Stimulated activated naive CD8-positive, alpha-beta T cell treated with anti-CD3 and anti-CD28 coated beads, Interleukin-15, amount 100 ng/mL, for 72 hours (primary cell): Measurements from ENCODE around the gene FMNL2.

Source experiments
- ATAC-seq: fragments of 150-1000 bp; cut with Tn5 transposase; 2 replicates; pipeline ENCODE4 v1.10.0; 2021; ENCODE audit warnings: mild to moderate bottlenecking, moderate library complexity
- DNase-seq, 2 donors: peaks; one replicate each; pipeline ENCODE4 v3.0.0; 2021 to 2022
- H3K27ac Mint-ChIP-seq, 2 donors: one replicate each; pipeline ENCODE4 v1.8.0; 2022; ENCODE audit warnings: mild to moderate bottlenecking in 2 of 2, mixed read lengths in 2 of 2, moderate library complexity in 2 of 2
- H3K27me3 Mint-ChIP-seq: one replicate; pipeline ENCODE4 v1.8.0; 2022; ENCODE audit warnings: mixed read lengths
- H3K4me1 Mint-ChIP-seq: one replicate; pipeline ENCODE4 v1.8.0; 2022; ENCODE audit warnings: mild to moderate bottlenecking, mixed read lengths
- H3K4me3 Mint-ChIP-seq, 2 donors: one replicate each; pipeline ENCODE4 v1.8.0; 2022; ENCODE audit warnings: mild to moderate bottlenecking in 2 of 2, mixed read lengths in 2 of 2, moderate library complexity in 1 of 2
- H3K9me3 Mint-ChIP-seq, 2 donors: one replicate each; pipeline ENCODE4 v1.8.0; 2022; ENCODE audit warnings: mixed read lengths in 2 of 2

The FMNL2 gene

DNA sequence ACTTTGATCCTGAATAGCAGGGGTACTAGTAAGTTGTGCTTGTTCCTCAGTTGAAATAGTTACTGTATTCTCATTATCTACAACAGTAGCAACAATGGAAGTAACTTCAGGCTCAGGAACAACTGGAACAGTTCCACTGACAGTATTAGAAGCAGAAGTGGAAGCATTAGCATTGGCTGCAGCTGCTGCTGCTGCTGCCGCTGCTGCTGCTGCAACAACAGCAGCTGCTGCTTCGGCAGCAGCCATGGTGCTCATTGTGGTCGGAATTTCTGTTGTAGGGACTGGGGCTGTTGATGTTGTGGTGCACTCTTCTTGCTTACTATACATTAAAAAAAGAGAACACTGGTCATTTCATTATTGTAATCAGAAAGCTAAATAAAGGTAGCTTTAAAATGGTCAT is 341.5 kb downstream of the FMNL2 start:
- DNase-seq = no peak
- Mint-ChIP-seq H3K4me1 (no peaks in the 10 kb centered on the region), H3K27me3 (no peaks in the 10 kb centered on the region), H3K9me3 (no peaks in the 10 kb centered on the region), H3K27ac (no peak overlapping the region), H3K4me3 (no peak overlapping the region)
- no peak for ATAC-seq

GRCh38 chr2:152678808-152679207 is 343.8 kb downstream of the FMNL2 start:
- no peak overlapping the region for H3K27ac Mint-ChIP-seq
- H3K4me3 Mint-ChIP-seq = no peak overlapping the region
- H3K4me1 Mint-ChIP-seq = peaks cover 6% of the 10 kb centered on the region
- H3K27me3 Mint-ChIP-seq = no peaks in the 10 kb centered on the region
- no peak for DNase-seq
- no peaks in the 10 kb centered on the region for H3K9me3 Mint-ChIP-seq
- ATAC-seq = no peak

DNA sequence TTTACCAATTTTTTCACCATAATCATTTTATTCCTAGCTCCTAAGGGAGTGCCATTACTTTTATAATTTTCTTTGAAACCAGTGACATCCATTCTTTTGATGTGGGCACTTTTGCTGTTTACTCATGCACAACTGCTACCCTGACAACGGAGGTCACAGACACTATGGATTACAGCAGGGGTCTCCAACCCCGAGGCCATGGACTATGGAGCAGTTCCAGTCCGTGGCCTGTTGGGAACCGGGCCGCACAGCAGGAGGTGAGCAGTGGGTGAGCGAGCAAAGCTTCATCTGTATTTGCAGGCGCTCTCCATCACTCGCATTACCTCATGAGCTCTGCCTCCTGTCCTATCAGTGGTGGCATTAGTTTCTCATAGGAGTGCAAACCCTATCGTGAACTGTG is 347.7 kb downstream of the FMNL2 start:
- DNase-seq (no peak), ATAC-seq (no peak)
- Mint-ChIP-seq H3K27ac (no peak overlapping the region), H3K9me3 (no peaks in the 10 kb centered on the region), H3K4me3 (no peak overlapping the region), H3K27me3 (no peaks in the 10 kb centered on the region), H3K4me1 (peaks cover 18% of the 10 kb centered on the region)

DNA sequence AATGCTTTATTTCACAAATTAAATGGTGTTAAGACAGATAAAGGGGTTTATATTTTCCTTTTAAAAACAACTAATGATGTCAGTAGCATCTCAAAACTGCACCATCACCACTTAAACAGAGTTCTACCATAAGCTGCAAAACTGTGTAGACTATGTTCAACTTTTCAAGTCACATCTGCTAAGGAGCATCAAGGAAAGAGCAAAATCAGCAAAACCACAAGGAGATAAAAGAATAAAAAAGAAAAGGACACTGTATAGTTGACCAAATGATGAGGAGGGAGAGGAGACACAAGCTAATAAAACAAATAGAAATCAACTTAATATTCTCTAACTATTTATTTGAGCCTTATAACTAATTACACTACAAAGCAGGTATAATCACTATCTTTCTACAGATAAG is 348.4 kb downstream of the FMNL2 start:
- ATAC-seq = no peak
- Mint-ChIP-seq H3K4me1 (peaks cover 18% of the 10 kb centered on the region), H3K27me3 (no peaks in the 10 kb centered on the region), H3K4me3 (no peak overlapping the region), H3K27ac (no peak overlapping the region), H3K9me3 (no peaks in the 10 kb centered on the region)
- DNase-seq = no peak

DNA sequence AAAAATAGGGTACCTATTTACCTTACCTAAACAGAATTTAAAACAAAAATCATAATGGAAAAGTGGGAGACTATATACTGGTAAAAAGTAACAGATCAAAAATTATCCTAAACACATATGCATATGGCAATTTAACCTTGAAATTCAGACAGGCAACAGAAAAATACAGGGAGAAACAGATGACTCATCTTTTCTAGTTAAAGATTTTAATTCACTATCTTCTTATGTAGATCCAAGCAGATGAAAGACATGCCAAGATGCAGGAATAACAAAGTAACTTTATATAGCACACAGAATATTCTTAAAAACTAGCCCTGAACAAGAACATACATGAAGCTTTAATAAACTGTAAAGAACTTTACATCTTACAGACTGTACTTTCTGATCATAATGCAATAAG is 351.3 kb downstream of the FMNL2 start:
- Mint-ChIP-seq H3K4me1 (peaks cover 23% of the 10 kb centered on the region), H3K4me3 (no peak overlapping the region), H3K9me3 (no peaks in the 10 kb centered on the region), H3K27ac (peak overlapping the region in 1 of 2 donors; percentile 4), H3K27me3 (no peaks in the 10 kb centered on the region)
- no peak for DNase-seq
- no peak for ATAC-seq

GRCh38 chr2:152693033-152693432 is 358.1 kb downstream of the FMNL2 start:
- peaks cover 33% of the 10 kb centered on the region for H3K4me1 Mint-ChIP-seq
- no peaks in the 10 kb centered on the region for H3K27me3 Mint-ChIP-seq
- no peaks in the 10 kb centered on the region for H3K9me3 Mint-ChIP-seq
- H3K4me3 Mint-ChIP-seq = no peak overlapping the region
- H3K27ac Mint-ChIP-seq = no peak overlapping the region
- DNase-seq (no peak), ATAC-seq (peak; percentile 91)

DNA sequence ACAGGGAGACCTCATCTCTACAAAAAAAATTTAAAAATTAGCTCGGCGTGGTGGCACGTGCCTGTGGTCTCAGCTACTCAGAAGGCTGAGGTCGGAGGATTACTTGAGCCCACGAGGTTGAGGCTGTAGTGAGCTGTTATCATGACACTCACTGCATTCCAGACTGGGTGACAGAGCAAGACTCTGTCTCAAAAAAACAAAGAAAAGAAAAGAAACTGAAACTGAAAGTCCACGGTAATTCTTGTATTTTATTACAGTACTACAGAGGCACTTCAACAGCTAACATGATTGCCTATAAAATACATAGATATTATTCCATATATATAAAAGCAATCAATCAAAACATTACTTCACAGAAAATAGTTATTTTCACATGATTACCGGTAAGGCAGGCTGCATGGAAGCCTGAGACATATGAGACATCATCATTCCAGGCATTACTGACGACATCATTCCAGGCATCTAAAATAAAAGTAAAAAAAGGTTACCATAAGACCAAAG is 359.2 kb downstream of the FMNL2 start:
- Mint-ChIP-seq H3K4me3 (peak overlapping the region; percentile 78), H3K27me3 (no peaks in the 10 kb centered on the region), H3K27ac (peak overlapping the region; percentile 86 to 90), H3K9me3 (no peaks in the 10 kb centered on the region), H3K4me1 (peaks cover 33% of the 10 kb centered on the region)
- peak; percentile 87 for ATAC-seq
- DNase-seq = peak in 1 of 2 donors; percentile 38

- Mint-ChIP-seq H3K4me1 (peaks cover 33% of the 10 kb centered on the region), H3K9me3 (no peaks in the 10 kb centered on the region), H3K4me3 (no peak overlapping the region), H3K27me3 (no peaks in the 10 kb centered on the region), H3K27ac (no peak overlapping the region)
- ATAC-seq (no peak), DNase-seq (no peak)
Measured at GRCh38 chr2:152695763-152696162, 360.8 kb downstream of the FMNL2 start.

GRCh38 chr2:152696476-152696875 is 361.5 kb downstream of the FMNL2 start:
- ATAC-seq (no peak), DNase-seq (no peak)
- Mint-ChIP-seq H3K9me3 (peaks cover 4 to 6% of the 10 kb centered on the region in 2 donors), H3K4me1 (peaks cover 32% of the 10 kb centered on the region), H3K4me3 (no peak overlapping the region), H3K27me3 (no peaks in the 10 kb centered on the region), H3K27ac (no peak overlapping the region)
